Fibroblast of gingiva (primary cell): ENCODE measurements around the gene DACT3.
A peak's percentile ranks its signal among the peaks of the same experiment; 100 is the strongest.
"Not testable (repeated sequence)": the region's sequence is repeated elsewhere in the genome, so short reads cannot be mapped to it uniquely, and the experiment has no call there.

ENCODE experiments used
- DNase-seq: peaks from one replicate; pipeline ENCODE4 v3.0.0-alpha.2; 2011; ENCODE audit warnings: low read depth

DACT3 gene

DNA sequence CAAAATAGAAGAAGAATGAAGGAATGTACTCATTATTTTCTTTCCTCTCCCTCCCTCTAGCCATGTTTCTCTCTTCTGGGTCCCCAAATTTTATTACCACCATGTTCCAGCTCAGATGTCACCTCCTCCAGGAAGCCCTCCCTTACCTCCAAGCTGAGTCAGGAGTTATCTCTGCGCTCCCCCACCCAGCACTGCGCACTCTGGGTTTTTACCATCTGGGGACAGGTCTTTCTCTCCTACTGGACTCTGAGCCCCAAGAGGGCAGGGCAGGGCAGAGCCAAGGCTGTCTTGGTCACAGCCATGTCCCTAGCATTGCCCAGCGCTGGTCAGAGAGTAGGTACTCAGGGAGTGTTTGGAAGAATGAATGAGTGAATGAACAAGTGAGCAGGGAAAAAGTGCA is 27.9 kb downstream of the DACT3 start:
- DNase-seq, result no peak

DNA sequence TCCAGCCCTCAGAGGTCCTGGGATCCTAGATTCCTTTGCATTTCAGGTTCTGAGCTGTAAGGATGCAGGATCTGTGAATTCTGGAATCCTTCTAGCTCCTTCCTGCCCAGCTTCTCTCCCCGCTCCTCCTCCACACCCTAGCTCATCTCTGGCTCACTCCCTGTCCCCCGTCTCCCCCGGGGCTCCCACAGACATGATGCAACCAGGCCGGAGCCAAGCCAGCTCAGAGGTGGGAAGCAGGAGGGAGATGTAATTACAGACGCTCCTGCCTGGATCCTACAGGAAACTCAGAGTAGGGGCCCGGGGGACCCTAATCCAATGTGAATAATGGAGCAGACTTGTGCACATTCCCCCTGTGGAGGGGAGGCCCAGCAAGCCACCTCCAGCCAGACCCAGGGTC is 29.5 kb downstream of the DACT3 start:
- DNase-seq, result peak; percentile 42

DNA sequence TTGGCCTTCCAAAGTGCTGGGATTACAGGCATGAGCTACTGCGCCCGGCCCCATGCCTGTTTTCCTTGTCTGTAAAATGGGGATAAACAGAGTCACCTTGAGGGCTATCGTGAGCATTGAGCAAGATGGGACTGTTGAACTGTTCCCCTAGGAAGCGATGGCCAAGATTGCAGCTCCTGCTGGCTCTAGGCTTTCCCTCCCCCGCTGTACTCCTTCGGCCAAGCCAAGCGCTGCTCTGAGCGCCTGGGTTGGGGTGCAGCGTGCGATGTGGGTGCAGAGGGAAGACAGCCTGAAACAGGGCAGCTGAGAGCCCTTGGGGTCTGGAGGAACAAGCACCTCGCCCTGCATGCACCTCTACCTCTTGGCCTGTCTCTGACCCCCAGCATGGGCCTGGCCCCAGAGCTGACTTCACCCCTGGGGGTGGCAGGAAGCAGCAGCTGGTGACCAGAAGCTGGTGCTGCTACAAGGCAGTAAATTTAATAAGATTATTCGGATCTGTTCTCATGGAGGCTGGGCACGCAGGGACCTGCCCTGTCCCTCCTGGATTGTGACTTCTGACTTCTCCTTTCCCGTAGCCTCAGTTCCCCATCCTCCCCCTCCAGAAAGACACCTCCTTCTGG is 30.3 kb downstream of the DACT3 start:
- DNase-seq, result no peak

- DNase-seq, result no peak
Observed at GRCh38 chr19:46629546-46630025, 31.4 kb downstream of the DACT3 start.

DNA sequence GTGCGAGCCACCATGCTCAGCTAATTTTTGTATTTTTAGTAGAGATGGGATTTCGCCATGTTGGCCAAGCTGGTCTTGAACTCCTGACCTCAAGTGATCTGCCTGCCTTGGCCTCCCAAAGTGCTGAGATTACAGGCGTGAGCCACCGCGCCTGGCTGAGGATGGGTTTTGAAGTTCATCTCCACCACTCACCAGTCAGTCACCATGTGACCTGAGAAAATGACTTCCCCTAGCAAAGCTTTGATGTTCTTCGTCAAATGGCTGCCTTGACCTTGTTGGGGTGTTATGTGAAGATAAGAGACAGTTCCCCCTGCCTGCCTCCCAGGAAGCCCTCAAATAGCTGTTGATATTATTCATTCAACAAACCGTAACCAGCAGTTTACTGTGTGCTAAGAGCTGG is 32.0 kb downstream of the DACT3 start:
- not testable (repeated sequence) for DNase-seq

DNA sequence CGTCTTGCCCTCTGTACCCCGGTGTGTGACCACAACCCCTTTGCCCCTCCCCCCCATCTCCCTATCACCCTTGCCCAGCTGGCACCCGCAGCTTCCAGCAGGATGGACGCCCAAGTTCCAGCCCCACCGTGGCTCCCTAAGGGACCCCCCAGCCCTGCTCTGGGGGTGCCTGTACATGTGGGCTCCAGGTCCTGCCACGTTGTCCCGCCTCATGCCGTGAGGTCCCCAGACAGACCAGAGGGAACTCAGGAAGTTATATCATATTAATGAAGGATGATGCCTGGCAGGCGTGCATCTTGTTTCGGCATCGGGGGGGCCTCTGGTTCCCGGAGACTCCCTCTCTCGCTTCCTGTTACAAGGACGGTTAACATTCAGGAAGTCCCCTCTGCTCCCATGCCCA is 34.5 kb downstream of the DACT3 start:
- no peak for DNase-seq

DNA sequence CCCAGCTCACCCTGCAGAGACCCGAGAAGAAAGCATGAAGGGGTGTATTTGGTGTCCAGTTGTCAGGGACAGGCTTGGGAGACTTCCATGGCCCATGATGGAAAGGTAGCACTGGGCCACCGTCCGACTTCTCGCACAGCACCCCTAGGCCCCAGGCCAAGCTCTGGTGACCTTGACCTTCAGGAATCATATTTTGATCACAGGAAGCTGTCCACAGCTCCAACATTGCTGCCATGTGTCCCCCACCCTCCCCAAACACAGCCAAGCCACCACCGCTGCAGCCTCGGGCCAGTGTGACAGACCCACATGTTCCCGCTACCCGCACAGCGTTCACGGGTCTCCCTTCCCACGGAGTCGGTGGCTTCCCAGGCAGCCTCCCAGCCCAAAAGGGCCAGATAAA is 35.3 kb downstream of the DACT3 start:
- DNase-seq, result no peak

DNA sequence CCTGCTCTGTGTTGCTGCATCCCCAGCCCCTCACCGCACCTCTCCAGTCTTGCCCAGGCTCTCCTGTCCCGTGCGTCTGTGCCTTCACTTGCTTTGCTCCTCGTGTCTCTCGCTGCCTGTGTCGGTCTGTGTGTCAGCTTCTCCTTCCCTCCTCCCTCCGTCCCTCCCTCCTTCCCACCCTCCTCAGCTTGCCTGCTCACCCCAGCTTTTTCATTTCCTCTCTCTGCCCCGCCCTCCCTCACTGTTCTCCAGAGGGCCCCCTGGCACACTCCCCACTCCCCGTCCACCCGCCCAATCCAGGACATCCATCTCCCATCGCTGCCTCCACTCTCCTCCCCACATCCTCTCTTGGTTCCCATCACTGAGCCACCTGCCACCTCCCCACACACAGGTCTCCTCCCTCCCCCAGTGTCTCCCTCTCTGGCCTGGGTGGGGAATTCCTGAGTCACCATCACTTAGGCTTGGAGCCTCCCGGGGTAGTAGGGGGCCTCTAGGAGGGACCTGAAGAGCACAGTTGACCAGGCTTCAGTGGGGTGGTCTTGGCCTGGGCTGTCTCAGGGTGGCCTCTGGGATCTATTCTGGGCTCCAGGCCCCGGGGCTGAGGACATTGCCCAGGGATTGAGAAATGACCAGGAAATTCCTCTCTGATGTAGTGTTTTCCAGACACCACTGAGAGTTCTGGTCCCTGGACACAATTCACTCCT is 35.9 kb downstream of the DACT3 start, which contains the start of gene PTGIR:
Gene PTGIR, minus strand, starts transcription at position 132 of the 704 bp plus-strand sequence. CDS start 864 bp downstream, outside the sequence.
- DNase-seq, result peak; percentile 77

GRCh38 chr19:46623915-46624502 is 37.0 kb downstream of the DACT3 start:
- no peak for DNase-seq

DNA sequence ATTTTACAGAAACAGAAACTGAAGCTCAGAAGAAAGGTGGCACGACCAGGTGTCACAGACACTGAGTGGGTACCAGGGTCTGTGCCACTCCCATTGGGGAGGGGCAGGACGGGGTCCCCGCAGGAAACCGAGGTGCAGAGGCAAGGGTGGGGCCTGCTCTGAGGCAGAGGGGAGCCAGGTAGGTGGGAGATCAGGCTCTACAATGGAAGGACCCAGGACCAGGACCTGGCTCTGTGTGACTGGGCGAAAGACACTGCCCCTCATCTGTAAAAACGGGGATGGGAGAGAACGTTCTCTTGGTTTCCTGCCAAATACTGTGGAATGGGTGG is 38.9 kb downstream of the DACT3 start:
- no peak for DNase-seq

DNA sequence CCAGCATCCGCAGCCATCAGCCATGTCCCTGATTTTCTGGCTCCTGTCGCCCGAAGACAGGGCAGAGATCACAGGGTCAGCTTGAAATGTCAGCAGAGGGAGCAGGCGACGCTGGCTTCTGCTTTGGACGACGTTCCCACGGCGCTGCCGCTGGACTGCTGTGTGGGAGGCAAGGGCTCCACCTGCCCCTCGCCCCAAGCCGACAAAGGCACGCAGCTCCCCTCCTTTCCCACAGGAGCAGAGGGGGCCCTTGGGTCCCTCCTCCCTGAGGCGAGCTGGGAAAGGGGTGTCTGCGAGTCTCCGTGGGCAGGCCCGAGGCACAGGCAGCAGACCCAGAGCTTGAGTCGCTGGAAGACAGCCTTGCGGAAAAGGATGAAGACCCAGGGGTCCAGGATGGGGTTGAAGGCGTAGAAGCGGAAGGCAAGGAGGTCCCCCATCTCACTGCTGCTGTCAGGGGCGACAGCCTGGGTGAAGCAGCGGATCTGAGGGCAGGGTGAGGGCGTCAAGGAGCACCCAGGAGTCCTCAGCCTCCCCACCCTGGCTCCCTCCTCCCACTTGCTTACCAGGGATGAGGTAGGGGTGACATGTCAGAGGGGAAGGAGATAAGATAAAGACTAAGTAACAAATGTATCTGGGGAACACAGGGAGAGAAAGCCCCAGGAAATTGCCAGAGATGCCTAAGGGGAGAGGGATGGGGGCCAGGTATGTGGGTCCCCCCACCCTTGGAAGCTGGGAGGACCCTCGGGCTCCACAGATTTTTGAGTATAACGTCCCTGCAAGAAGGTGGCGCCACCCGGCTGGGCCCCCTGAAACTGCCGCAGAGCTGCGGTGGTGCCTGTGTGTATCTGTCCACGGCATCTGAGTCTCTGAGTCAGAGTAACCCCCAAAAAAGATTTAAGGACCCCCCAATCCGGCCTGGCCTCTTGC is 39.5 kb downstream of the DACT3 start:
- no peak for DNase-seq

DNA sequence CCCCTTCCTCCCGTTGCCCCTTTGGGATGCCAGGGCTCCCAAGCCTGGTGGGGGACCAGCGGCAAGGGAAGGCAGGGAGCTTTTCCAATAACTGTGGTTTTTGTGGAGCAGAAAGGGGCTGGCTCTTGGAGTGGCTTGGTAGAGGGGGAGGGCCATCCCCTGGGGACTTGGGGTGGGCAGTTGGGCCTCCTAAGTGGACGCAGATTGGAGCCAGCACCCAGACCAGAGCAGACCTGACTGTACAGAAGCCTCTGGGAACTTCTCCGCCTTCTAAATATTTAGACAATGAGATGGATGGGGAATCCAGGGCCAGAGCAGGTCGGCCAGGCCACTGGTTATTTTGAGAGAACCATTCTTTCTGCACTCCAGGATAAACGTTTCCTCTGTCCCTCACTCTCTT is 40.3 kb downstream of the DACT3 start:
- DNase-seq, result peak; percentile 45

DNA sequence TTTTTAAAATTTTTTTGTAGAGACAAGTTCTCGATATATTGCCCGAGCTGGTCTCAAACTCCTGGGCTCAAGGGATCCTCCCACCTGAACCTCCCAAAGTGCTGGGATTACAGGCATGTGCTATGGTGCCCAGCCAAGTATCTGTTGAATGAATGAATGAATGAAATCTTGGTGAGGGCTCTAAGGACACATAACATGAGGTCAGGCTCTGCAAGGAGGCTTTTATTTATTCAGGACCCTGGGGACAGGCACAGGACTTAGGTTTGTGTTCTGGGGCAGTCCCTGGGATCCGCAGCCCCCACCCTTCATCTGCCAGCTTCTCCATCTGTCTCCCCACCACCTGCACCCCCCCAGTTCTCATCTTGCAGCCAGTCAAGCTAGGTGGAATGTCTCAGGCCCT is 40.7 kb downstream of the DACT3 start:
- DNase-seq, result no peak

GRCh38 chr19:46618670-46619231 is 42.2 kb downstream of the DACT3 start:
- peak; percentile 72 for DNase-seq

- no peak for DNase-seq
Observed at GRCh38 chr19:46617601-46618000, 43.4 kb downstream of the DACT3 start.

DNA sequence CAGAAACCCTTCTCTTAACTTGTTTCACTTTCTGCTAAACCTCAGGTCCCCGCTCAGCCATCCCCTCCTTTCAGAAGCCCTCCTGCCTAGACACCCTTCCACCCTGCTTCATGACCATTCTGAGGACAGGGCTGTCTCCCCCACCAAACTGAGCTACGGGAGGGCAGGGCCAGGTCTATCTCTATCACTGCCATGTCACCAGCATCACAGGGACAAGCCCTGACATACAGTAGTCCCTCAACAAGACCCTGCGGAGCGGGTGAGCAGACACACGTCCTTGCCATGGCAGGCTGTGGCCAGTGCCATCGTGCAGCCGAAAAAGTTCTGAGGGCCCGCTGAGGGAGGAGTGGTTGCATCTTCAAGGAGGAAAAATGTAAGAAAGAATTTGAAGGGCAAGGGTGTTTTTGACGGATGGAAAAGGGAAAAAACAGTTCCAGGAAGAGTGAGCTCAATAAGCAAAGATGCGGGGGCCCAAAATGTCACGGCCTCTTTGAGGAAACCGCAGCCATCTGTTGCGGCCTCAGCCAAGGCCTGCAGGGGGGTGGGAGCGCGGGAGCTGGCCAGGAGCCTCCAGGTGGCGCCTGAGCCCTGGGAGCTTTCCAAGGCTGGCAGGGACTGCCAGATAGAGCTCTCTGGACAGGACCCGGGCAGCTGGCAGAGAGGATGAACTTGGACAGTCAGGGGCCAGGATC is 44.2 kb downstream of the DACT3 start:
- DNase-seq, result peak; percentile 41

GRCh38 chr19:46615966-46616365 is 45.0 kb downstream of the DACT3 start:
- DNase-seq, result no peak

DNA sequence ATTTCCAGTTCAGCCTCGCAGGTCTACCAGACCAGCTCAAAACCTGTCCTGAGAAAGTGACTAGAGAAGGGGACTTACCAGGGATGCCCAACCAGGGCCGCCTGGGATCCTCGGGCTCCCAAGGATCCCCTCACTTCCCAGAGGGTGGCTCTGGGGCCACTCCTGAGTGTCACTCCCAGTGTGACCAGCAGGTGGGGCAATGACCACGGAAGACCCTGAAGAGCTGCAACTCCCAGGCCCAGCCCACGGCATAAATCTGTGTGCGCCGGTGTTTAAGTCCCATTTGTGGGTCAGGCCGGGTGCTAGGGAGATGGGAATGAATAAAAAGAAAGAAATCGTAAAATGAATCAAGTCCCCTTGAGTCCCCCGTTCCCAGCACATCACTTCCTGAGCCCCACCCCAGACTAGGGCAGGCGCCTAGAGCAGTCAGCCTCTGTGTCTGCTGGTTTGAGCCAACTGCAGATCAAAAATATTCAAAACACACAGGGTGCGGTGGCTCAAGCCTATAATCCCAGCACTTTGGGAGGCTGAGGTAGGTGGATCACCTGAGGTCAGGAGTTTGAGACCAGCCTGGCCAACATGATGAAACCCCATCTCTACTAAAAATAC is 46.8 kb downstream of the DACT3 start:
- DNase-seq, result peak; percentile 68

DNA sequence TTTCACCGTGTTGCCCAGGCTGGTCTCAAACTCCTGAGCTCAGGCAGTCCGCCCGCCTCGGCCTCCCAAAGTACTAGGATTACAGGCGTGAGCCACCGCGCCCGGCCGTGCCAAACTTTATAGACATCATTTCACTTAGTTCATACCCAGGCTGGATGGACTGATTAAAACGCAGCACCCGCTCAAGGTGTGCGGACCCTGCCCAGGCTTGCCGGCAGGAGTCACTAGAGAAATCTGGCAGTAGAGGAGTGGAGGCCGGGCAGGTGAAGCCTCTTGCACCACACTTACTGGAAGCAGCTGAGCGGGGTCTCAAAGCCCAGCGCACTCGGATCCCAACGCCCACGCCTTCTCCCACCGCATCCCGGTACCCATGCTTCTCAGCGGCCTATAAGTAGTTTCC is 47.5 kb downstream of the DACT3 start:
- DNase-seq, result no peak

GRCh38 chr19:46611776-46612175 is 49.2 kb downstream of the DACT3 start:
- no peak for DNase-seq
